ENCODE measurements around the gene CDX1.

GRCh38 chr5:150133581-150134197 is 32.9 kb upstream of the CDX1 start:
- no peak for TF ChIP-seq POLR2AphosphoS5 (IDR thresholded peaks at IDR 0.05; ENCODE audit: low read depth, low read length)
- no peak for TF ChIP-seq POLR2A (IDR thresholded peaks at IDR 0.05; ENCODE audit: low read depth, low read length)

Measured in GM12891 (cell line).